Measurements from ENCODE around the gene CYP27B1. TPM values are rescaled to one million over a fixed set of nuclear protein-coding genes. Genes with fewer than 3 reads are reported as not detected.

Gene CYP27B1
- total RNA-seq, 4 donors from 2014 or later: 0.27 to 0.57 (median 0.31) TPM; not detected in 1

DNA sequence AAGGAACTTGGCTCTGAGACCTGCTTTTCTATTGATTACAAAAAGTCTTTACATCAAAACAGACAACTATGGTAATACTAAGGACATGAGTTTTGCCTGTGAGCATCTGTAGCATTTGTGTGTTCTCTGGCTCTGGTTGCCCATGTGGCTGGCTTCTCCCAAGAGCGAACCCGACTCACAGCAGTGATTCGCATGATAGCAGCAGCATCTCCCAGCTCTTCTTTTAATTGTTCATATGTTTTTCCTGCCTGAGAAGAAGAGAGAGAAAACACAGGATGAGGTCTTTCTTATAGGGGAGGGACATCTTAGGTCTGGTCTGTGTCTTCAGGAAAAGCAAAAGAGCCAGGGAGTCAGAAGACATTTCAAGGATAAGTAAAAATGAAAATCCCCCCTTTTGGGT is 34.1 kb upstream of the CYP27B1 start:
- Histone ChIP-seq H3K27ac (no peak overlapping the region), H3K4me1 (peaks cover 0 to 10% (median 0%) of the 10 kb centered on the region in 3 donors), H3K27me3 (no peaks in the 10 kb centered on the region), H3K9me3 (no peaks in the 10 kb centered on the region), H3K4me3 (no peak overlapping the region), H3K36me3 (peaks cover 6 to 94% of the 10 kb centered on the region in 2 donors)
- no peak for ATAC-seq
- 89 to 90% methylated on average over 3 of the region's 3 CpGs for WGBS, 2 donors (ENCODE audit: low coverage in 1 of 2)
- no peak for TF ChIP-seq POLR2AphosphoS5 (IDR thresholded peaks at IDR 0.05)
- TF ChIP-seq EP300 (IDR thresholded peaks at IDR 0.05): no peak
- TF ChIP-seq, protein P1, sequence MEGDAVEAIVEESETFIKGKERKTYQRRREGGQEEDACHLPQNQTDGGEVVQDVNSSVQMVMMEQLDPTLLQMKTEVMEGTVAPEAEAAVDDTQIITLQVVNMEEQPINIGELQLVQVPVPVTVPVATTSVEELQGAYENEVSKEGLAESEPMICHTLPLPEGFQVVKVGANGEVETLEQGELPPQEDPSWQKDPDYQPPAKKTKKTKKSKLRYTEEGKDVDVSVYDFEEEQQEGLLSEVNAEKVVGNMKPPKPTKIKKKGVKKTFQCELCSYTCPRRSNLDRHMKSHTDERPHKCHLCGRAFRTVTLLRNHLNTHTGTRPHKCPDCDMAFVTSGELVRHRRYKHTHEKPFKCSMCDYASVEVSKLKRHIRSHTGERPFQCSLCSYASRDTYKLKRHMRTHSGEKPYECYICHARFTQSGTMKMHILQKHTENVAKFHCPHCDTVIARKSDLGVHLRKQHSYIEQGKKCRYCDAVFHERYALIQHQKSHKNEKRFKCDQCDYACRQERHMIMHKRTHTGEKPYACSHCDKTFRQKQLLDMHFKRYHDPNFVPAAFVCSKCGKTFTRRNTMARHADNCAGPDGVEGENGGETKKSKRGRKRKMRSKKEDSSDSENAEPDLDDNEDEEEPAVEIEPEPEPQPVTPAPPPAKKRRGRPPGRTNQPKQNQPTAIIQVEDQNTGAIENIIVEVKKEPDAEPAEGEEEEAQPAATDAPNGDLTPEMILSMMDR (IDR thresholded peaks at IDR 0.05): no peak
- TF ChIP-seq POLR2A (IDR thresholded peaks at IDR 0.05): no peak

DNA sequence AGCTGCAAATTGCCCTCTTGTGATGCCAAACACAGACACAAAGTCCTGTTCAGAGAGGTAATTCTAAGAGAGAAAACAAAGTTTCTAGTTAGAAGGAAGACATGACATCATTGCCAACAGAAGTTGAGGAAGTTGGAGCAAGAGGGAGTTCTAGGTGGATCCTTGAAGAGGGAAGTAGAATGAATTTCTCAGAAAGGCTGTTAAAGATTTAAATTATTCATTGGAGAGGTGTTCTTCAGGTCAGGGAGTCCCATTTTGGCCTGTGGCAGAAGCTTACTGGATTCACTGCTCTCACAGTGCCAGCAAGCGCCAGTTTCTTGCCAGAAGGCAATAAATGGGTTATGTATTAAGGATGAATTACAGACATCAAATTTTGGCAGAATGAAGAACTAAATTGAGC is 31.1 kb upstream of the CYP27B1 start:
- H3K36me3 ChIP-seq: peaks cover 6 to 100% of the 10 kb centered on the region in 2 donors
- WGBS, 2 donors (ENCODE audit: low coverage in 1 of 2): 85 to 88% methylated on average over 1 of the region's 1 CpG
- no peaks in the 10 kb centered on the region for H3K9me3 ChIP-seq
- no peaks in the 10 kb centered on the region for H3K4me1 ChIP-seq
- no peaks in the 10 kb centered on the region for H3K27me3 ChIP-seq
- H3K4me3 ChIP-seq: no peak overlapping the region
- H3K27ac ChIP-seq: no peak overlapping the region
- TF ChIP-seq POLR2AphosphoS5 (IDR thresholded peaks at IDR 0.05): no peak
- TF ChIP-seq, protein P1 (IDR thresholded peaks at IDR 0.05): no peak
- TF ChIP-seq POLR2A (IDR thresholded peaks at IDR 0.05): no peak
- no peak for TF ChIP-seq EP300 (IDR thresholded peaks at IDR 0.05)
- ATAC-seq: no peak

DNA sequence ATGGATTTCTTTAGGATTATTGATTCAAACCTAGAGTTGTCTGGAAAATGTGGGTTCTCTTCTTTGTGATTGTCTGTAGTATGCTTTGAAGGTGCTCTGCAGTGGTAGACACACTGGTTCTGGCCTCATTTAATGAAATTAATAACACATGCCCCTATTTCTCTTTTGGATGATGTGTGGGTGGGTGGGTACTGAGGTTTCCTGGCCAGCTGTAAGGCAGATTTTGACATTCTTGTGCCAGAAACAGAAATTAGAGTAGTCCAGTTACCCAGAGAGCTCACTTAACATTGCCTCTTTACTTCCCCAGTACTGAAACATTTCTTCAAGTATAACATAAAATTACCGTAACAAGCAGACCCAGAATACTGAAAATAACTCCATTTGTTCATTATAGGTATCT is 30.1 kb upstream of the CYP27B1 start:
- no peaks in the 10 kb centered on the region for H3K4me1 ChIP-seq
- peaks cover 6 to 100% of the 10 kb centered on the region in 2 donors for H3K36me3 ChIP-seq
- 90 to 94% methylated on average over 1 of the region's 1 CpG for WGBS, 2 donors (ENCODE audit: low coverage in 1 of 2)
- no peak overlapping the region for H3K27ac ChIP-seq
- no peak for TF ChIP-seq POLR2AphosphoS5 (IDR thresholded peaks at IDR 0.05)
- no peak for TF ChIP-seq POLR2A (IDR thresholded peaks at IDR 0.05)
- TF ChIP-seq EP300 (IDR thresholded peaks at IDR 0.05): no peak
- TF ChIP-seq, protein P1 (IDR thresholded peaks at IDR 0.05): no peak
- no peak overlapping the region for H3K4me3 ChIP-seq
- H3K27me3 ChIP-seq: no peaks in the 10 kb centered on the region
- no peak for ATAC-seq
- H3K9me3 ChIP-seq: no peaks in the 10 kb centered on the region

DNA sequence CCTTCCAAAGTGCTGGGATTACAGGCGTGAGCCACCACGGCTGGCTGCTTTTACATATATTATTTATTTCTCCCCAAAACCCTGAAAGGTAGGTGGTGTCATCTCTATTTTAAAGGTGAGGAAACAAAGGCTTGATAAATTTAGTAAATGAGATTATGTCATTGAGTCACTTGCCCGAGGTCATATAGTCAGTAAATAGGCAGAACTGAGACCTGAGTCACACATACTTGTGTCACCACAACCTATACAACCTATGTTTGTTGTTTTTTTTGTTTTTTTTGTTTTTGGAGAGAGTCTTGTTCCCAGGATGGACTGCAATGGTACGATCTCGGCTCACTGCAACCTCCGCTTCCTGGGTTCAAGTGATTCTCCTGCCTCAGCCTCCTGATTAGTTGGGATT is 28.5 kb upstream of the CYP27B1 start:
- no peaks in the 10 kb centered on the region for H3K9me3 ChIP-seq
- ATAC-seq: no peak
- no peak overlapping the region for H3K27ac ChIP-seq
- H3K27me3 ChIP-seq: no peaks in the 10 kb centered on the region
- H3K4me3 ChIP-seq: no peak overlapping the region
- WGBS, 2 donors (ENCODE audit: low coverage in 1 of 2): 91% methylated on average over 6 of the region's 6 CpGs; no CpG with 5 or more reads in 1 of the 2 donors
- peaks cover 6 to 96% of the 10 kb centered on the region in 2 donors for H3K36me3 ChIP-seq
- H3K4me1 ChIP-seq: no peaks in the 10 kb centered on the region
- TF ChIP-seq, protein P1 (IDR thresholded peaks at IDR 0.05): no peak
- TF ChIP-seq POLR2AphosphoS5 (IDR thresholded peaks at IDR 0.05): no peak
- no peak for TF ChIP-seq POLR2A (IDR thresholded peaks at IDR 0.05)
- no peak for TF ChIP-seq EP300 (IDR thresholded peaks at IDR 0.05)

DNA sequence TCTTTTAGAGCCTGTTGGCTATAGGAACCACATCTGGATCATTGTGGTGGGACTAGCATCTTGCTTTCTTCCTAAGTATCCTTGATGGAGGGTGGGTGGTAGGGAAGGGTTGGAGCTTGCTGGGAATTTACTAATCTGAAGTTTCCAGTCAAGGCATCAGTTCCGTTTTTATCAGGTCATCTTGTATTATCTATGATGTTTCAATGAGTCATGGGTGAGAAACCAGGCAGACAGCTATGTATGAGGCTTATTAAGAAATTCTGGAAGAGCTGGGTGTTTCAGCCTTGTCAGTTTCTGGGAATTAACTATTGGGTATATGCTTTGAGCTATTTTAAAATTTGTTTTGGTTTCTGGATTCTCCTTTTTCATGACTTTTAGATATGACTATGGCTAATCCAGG is 27.0 kb upstream of the CYP27B1 start:
- H3K4me3 ChIP-seq: no peak overlapping the region
- H3K27me3 ChIP-seq: no peaks in the 10 kb centered on the region
- H3K9me3 ChIP-seq: no peaks in the 10 kb centered on the region
- peaks cover 6 to 96% of the 10 kb centered on the region in 2 donors for H3K36me3 ChIP-seq
- TF ChIP-seq POLR2A (IDR thresholded peaks at IDR 0.05): no peak
- TF ChIP-seq EP300 (IDR thresholded peaks at IDR 0.05): no peak
- no peak for TF ChIP-seq POLR2AphosphoS5 (IDR thresholded peaks at IDR 0.05)
- TF ChIP-seq, protein P1 (IDR thresholded peaks at IDR 0.05): no peak
- ATAC-seq: no peak
- 20 to 50% methylated on average over 1 of the region's 1 CpG for WGBS, 2 donors (ENCODE audit: low coverage in 1 of 2)
- H3K4me1 ChIP-seq: no peaks in the 10 kb centered on the region
- H3K27ac ChIP-seq: no peak overlapping the region

Data from gastroesophageal sphincter (tissue), 4 donors.